K562 (cell line): ENCODE data around the gene IL17RA. TPM values are rescaled to one million over a fixed set of nuclear protein-coding genes. Genes with fewer than 3 reads are reported as not detected.

Experiments
- ATAC-seq: fragments of 200-7000 bp; cut with Tn5 transposase; 3 replicates; pipeline ENCODE4 v1.9.1; 2020; ENCODE audit warnings: moderate library complexity
- BruUV-seq: library from RNA; stranded (reverse); fragments of 400-500 nt; replicated peaks from 2 replicates; lab custom pipeline; 2021; lab: Mats Ljungman, UMichigan
- CTCF ChIA-PET: fragments of 300-600 bp; formaldehyde crosslinking; extraction: SDS; loops from one replicate; lab custom pipeline; 2021; ENCODE audit warnings: low intra/inter-chr PET ratio; lab: Yijun Ruan, JAX
- POLR2A ChIA-PET: fragments of 300-600, 350-650 bp; sonication (Branson Sonifier 250); formaldehyde crosslinking; extraction: SDS; loops from one replicate; lab custom pipeline; 2021; ENCODE audit warnings: antibody characterized with exemption, inconsistent platforms; lab: Yijun Ruan, JAX
- DNase-seq, 4 experiments: peaks; one replicate each; pipeline versions ENCODE4 v3.0.0 to v3.0.0-alpha.2; 2011 to 2018; ENCODE audit warnings: low spot score in 3 of 4, mixed read lengths in 3 of 4; ENCODE audit errors: extremely low read depth in 1 of 4
- FAIRE-seq: peaks from 2 replicates; lab custom pipeline; 2011; peaks lifted over from hg19 to GRCh38; lab: Jason Lieb, UNC
- H2AFZ ChIP-seq: 2 replicates; pipeline ENCODE4 v1.6.0; 2011; ENCODE audit warnings: low read depth, low read length, control low read depth, inconsistent platforms
- H3K27ac ChIP-seq: fragments of 200-600 bp; 3 replicates; pipeline ENCODE4 v1.8.0; 2011; ENCODE audit warnings: low read depth, mild to moderate bottlenecking, control low read depth, inconsistent platforms, low read length, moderate library complexity, mixed read lengths; ENCODE audit errors: extremely low read depth
- H3K27me3 ChIP-seq, 2 experiments: fragments of 300-600 bp in 1 of 2; 2 replicates in 1 of 2; 3 replicates in 1 of 2; pipeline versions ENCODE4 v1.6.0 to v1.8.0; 2011; ENCODE audit warnings: inconsistent platforms in 2 of 2, low read length in 2 of 2, mild to moderate bottlenecking in 1 of 2, mixed read lengths in 1 of 2, moderate library complexity in 1 of 2; ENCODE audit not compliant: control insufficient read depth in 2 of 2, insufficient read depth in 2 of 2
- H3K36me3 ChIP-seq: fragments of 300-600 bp; 3 replicates; pipeline ENCODE4 v1.8.0; 2011; ENCODE audit warnings: mild to moderate bottlenecking, low read length, inconsistent platforms; ENCODE audit not compliant: control insufficient read depth, insufficient read depth
- H3K4me1 ChIP-seq, 2 experiments: fragments of 200-600 bp in 1 of 2; replicated peaks in 1 of 2; 2 replicates in 1 of 2; 3 replicates in 1 of 2; pipeline versions ENCODE4 v1.5.1 to v1.8.0; 2011; ENCODE audit warnings: inconsistent platforms in 2 of 2, low read length in 2 of 2, mild to moderate bottlenecking in 1 of 2, mixed read lengths in 1 of 2, moderate library complexity in 1 of 2; ENCODE audit not compliant: control insufficient read depth in 2 of 2, insufficient read depth in 2 of 2
- H3K4me2 ChIP-seq: 2 replicates; pipeline ENCODE4 v1.6.1; 2011; ENCODE audit warnings: low read length, control low read depth, inconsistent platforms, mixed read lengths; ENCODE audit not compliant: insufficient read depth
- H3K4me3 ChIP-seq: fragments of 200-600 bp; sonication (generic), shearing (Covaris generic); 2 replicates; pipeline ENCODE4 v1.5.1; 2016; ENCODE audit warnings: control low read depth, inconsistent platforms
- H3K79me2 ChIP-seq: fragments of 200-600 bp; 3 replicates; pipeline ENCODE4 v1.8.0; 2011; ENCODE audit warnings: low read length, inconsistent platforms; ENCODE audit not compliant: control insufficient read depth, insufficient read depth
- H3K9ac ChIP-seq, 2 experiments: 2 replicates each; pipeline versions ENCODE4 v1.6.0 to v1.6.1; 2011; ENCODE audit warnings: low read depth in 2 of 2, low read length in 2 of 2, control low read depth in 1 of 2, inconsistent platforms in 1 of 2, mild to moderate bottlenecking in 1 of 2, mixed read lengths in 1 of 2; ENCODE audit not compliant: insufficient read depth in 1 of 2
- H3K9me1 ChIP-seq: one replicate; pipeline ENCODE4 v1.6.0; 2011; ENCODE audit warnings: inconsistent platforms, mild to moderate bottlenecking, low read length, moderate library complexity; ENCODE audit not compliant: control insufficient read depth, insufficient read depth
- H3K9me3 ChIP-seq: replicated peaks from 2 replicates; pipeline ENCODE4 v1.5.1; 2011; ENCODE audit warnings: low read depth, low read length, inconsistent platforms; ENCODE audit not compliant: control insufficient read depth, insufficient read depth
- H4K20me1 ChIP-seq: replicated peaks from 2 replicates; pipeline ENCODE4 v1.6.1; 2011; ENCODE audit warnings: low read length, inconsistent platforms, mixed read lengths; ENCODE audit not compliant: control insufficient read depth, insufficient read depth
- ATF6 ChIP-seq: sonication (generic); formaldehyde crosslinking; IDR thresholded peaks from 2 replicates; pipeline ENCODE4 v1.4.0; 2020; ENCODE audit warnings: mild to moderate bottlenecking, missing genetic modification reagents
- BDP1 ChIP-seq: IDR thresholded peaks from 3 replicates; pipeline ENCODE4 v1.6.1; 2011; ENCODE audit not compliant: insufficient read length, insufficient read depth
- CCNT2 ChIP-seq: IDR thresholded peaks from 2 replicates; pipeline ENCODE4 v1.6.1; 2011; ENCODE audit warnings: borderline replicate concordance, low read depth, mild to moderate bottlenecking, moderate library complexity, mixed read lengths, low read length; ENCODE audit not compliant: insufficient read length; ENCODE audit errors: extremely low read depth
- DDX20 ChIP-seq: fragments of 450-650 bp; IDR thresholded peaks from 2 replicates; pipeline ENCODE4 v1.6.1; 2016; ENCODE audit warnings: missing genetic modification characterization, low read depth, mild to moderate bottlenecking, missing compliant biosample characterization, moderate library complexity
- ELF1 ChIP-seq: fragments of 200-800 bp; sonication (Bioruptor generic); IDR thresholded peaks from 2 replicates; pipeline ENCODE4 v1.6.1; 2016; ENCODE audit warnings: missing genetic modification characterization, missing compliant biosample characterization
- EZH2 ChIP-seq: IDR thresholded peaks from 2 replicates; pipeline ENCODE4 v1.6.1; 2012; ENCODE audit warnings: low read depth, mild to moderate bottlenecking, inconsistent platforms, low read length, borderline replicate concordance
- FUS ChIP-seq: fragments of 200-400 bp; formaldehyde crosslinking; optimal IDR thresholded peaks from 2 replicates; pipeline ENCODE3; 2017; ENCODE audit warnings: low read depth, low read length
- HDGF ChIP-seq: fragments of 450-650 bp; IDR thresholded peaks from 2 replicates; pipeline ENCODE4 v1.6.1; 2016
- HNRNPL ChIP-seq: fragments of 200-400 bp; formaldehyde crosslinking; IDR thresholded peaks from 2 replicates; pipeline ENCODE4 v1.6.1; 2017; ENCODE audit warnings: low read depth, mild to moderate bottlenecking, low read length
- HNRNPUL1 ChIP-seq: fragments of 200-400 bp; formaldehyde crosslinking; IDR thresholded peaks from 2 replicates; pipeline ENCODE4 v1.6.1; 2017; ENCODE audit warnings: low read length
- SP1 ChIP-seq: sonication (generic); formaldehyde crosslinking; IDR thresholded peaks from 2 replicates; pipeline ENCODE4 v1.8.1; 2022; ENCODE audit warnings: mild to moderate bottlenecking, missing genetic modification reagents
- TAL1 ChIP-seq: fragments of 450-650 bp; IDR thresholded peaks from 2 replicates; pipeline ENCODE4 v1.6.1; 2016; ENCODE audit warnings: mild to moderate bottlenecking
- TCFL5 ChIP-seq: fragments of 250-450 bp; sonication (Bioruptor Pico); conservative IDR thresholded peaks from 2 replicates; pipeline ENCODE4 v1.6.1; 2021; ENCODE audit warnings: mild to moderate bottlenecking, moderate library complexity, matching md5 sums
- THRAP3 ChIP-seq: fragments of 450-650 bp; IDR thresholded peaks from 2 replicates; pipeline ENCODE4 v1.6.1; 2016; ENCODE audit warnings: mild to moderate bottlenecking, inconsistent platforms, borderline replicate concordance
- ZC3H4 ChIP-seq: sonication (generic); formaldehyde crosslinking; IDR thresholded peaks from 2 replicates; pipeline ENCODE4 v1.9.0; 2021; ENCODE audit warnings: missing genetic modification reagents, borderline replicate concordance
- ZMIZ1 ChIP-seq, 2 experiments: fragments of 150-350 bp in 1 of 2; IDR thresholded peaks; 2 replicates each; pipeline ENCODE4 v1.6.1; 2012 to 2016; ENCODE audit warnings: low read depth in 2 of 2, low read length in 2 of 2, mild to moderate bottlenecking in 1 of 2, moderate library complexity in 1 of 2
- WGBS: fragments of 100-300 bp; shearing (Covaris generic); methylation state at CpG from one replicate; pipeline ENCODE4 v1.1.6; 2016; ENCODE audit warnings: low coverage, mixed read lengths; ENCODE audit not compliant: insufficient coverage; ENCODE audit errors: missing lambda C conversion rate; 5-methylcytosine and 5-hydroxymethylcytosine counted together
- in situ Hi-C: fragments of 300-500 bp; cut with MboI; formaldehyde crosslinking; loops from 4 replicates; pipeline ENCODE4 v1.15.0; 2018; ENCODE audit warnings: inconsistent platforms, mixed read lengths
- intact Hi-C: fragments of 100-400 bp; cut with micrococcal nuclease; formaldehyde crosslinking; loops from 2 replicates; pipeline ENCODE4 v1.14.2; 2022
- polyA plus RNA-seq, 8 experiments: library from polyadenylated mRNA; depleted of rRNA in 4 of 8; stranded (reverse) in 5 of 8; unstranded in 3 of 8; fragments of >200 nt; fragmentation: Nextera tagmentation in 2 of 8; fragmentation: Illumina TruSeq in 1 of 8; extraction: Ambion mirVana in 2 of 8; extraction: Trizol in 1 of 8; gene quantifications; 2 replicates each; pipeline versions ENCODE4 v1.2.1 to v1.2.3, GENCODE V29; 2011 to 2014; ENCODE audit warnings: inconsistent platforms in 1 of 8, missing spikeins in 1 of 8
- total RNA-seq, 7 experiments: library from RNA; depleted of rRNA in 6 of 7; stranded (reverse); fragments of >200 nt in 6 of 7; fragmentation: Illumina TruSeq in 2 of 7; extraction: Trizol in 2 of 7; gene quantifications; 2 replicates each; pipeline versions ENCODE4 v1.2.1 to v1.2.3, GENCODE V29; 2011 to 2021; ENCODE audit warnings: low replicate concordance in 1 of 7

The IL17RA gene
- total and polyA plus RNA-seq, 9 of the 15 experiments (the other 6 are each of a cell fraction or from before 2014, with no cell fraction given) = 0.17 to 11.8 (median 3.7) TPM

GRCh38 chr22:17143101-17143500, 58.3 kb downstream of the IL17RA start:
- DNase-seq (no peak), ATAC-seq (no peak), FAIRE-seq (no peak)
- H2AFZ ChIP-seq = no peak overlapping the region
- BruUV-seq = no TSS peak
- peaks cover 11% of the 10 kb centered on the region; the same call in 1 of the 2 replicates for H4K20me1 ChIP-seq
- 70% methylated on average over 9 of the region's 9 CpGs for WGBS
- H3K36me3 ChIP-seq = peaks cover 50% of the 10 kb centered on the region; the same call in 2 of the 3 replicates
- in situ Hi-C loops = no loop called here
- no peaks in the 10 kb centered on the region for H3K4me1 ChIP-seq
- no peak overlapping the region for H3K4me2 ChIP-seq
- H3K9me3 ChIP-seq = no peaks in the 10 kb centered on the region
- CTCF ChIA-PET = no interaction called here
- H3K4me3 ChIP-seq = no peak overlapping the region
- no peaks in the 10 kb centered on the region for H3K27me3 ChIP-seq
- no peak overlapping the region for H3K27ac ChIP-seq
- no peaks in the 10 kb centered on the region for H3K79me2 ChIP-seq
- H3K9me1 ChIP-seq = no peaks in the 10 kb centered on the region
- H3K9ac ChIP-seq = no peak overlapping the region
- POLR2A ChIA-PET = no interaction called here
- TF ChIP-seq THRAP3 (no peak), HNRNPUL1 (no peak), HNRNPL (no peak), SP1 (CRISPR knock-in tag) (no peak), ZMIZ1 (IDR thresholded peaks at IDR 0.05; ENCODE audit: low read depth in 2 of 2, low read length in 2 of 2) (no peak), BDP1 (no peak), ZC3H4 (CRISPR knock-in tag) (no peak), TAL1 (no peak), HDGF (no peak), DDX20 (tag) (no peak), ELF1 (tag) (no peak), CCNT2 (no peak), ATF6 (CRISPR knock-in tag) (no peak), EZH2 (no peak), FUS (no peak), TCFL5 (no peak)
- intact Hi-C loops = no loop called here
